ENCODE data around the gene TTLL3. TPM values are rescaled to one million over a fixed set of nuclear protein-coding genes. Genes with fewer than 3 reads are reported as not detected.

TTLL3 gene
- total RNA-seq, 1 donor from 2014 or later, result 13.6 TPM

GRCh38 chr3:9803494-9803893, 6.6 kb upstream of the TTLL3 start:
- peaks cover 6 to 15% (median 11%) of the 10 kb centered on the region in 3 donors for H3K4me1 ChIP-seq (ENCODE audit: control insufficient read depth in 3 of 3, insufficient read depth in 3 of 3, low read length in 3 of 3)
- H3K9ac ChIP-seq (ENCODE audit: low read depth in 1 of 3, low read length in 3 of 3), result peak overlapping the region in 1 of 3 donors; percentile 47
- no peaks in the 10 kb centered on the region for H3K9me3 ChIP-seq (ENCODE audit: control insufficient read depth in 3 of 3, low read length in 3 of 3)
- H3K27ac ChIP-seq (ENCODE audit: low read depth, low read length), result peak overlapping the region; percentile 92
- H3K4me3 ChIP-seq (ENCODE audit: low read length in 3 of 3), result peak overlapping the region in 1 of 3 donors; percentile 12
- H3K36me3 ChIP-seq (ENCODE audit: control insufficient read depth in 3 of 3, insufficient read depth in 3 of 3, low read length in 3 of 3), result peaks cover 58 to 70% (median 69%) of the 10 kb centered on the region in 3 donors
- H3K27me3 ChIP-seq (ENCODE audit: control insufficient read depth in 3 of 3, insufficient read depth in 3 of 3, low read length in 3 of 3), result no peaks in the 10 kb centered on the region

DNA sequence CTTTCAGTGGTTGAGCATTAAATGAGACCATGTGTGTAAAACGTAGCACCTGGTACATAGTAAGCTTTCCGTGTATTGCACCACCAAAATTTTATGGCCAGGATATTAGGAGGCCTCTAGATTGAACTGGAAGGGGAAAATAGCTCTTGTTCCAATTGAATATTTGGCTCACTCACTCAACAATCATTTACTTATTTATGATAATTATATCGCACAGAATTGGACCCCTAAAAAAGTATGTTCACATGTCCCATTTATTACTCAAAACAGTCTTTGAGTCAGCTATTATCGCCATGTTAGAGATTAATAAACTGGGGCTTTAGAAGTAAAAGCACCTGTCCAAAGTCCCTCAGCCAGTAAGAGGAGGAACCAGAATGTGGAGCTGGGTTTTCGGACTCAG, 5.1 kb upstream of the TTLL3 start:
- H3K4me1 ChIP-seq (ENCODE audit: control insufficient read depth in 3 of 3, insufficient read depth in 3 of 3, low read length in 3 of 3), result peaks cover 14 to 26% (median 23%) of the 10 kb centered on the region in 3 donors
- no peak overlapping the region for H3K27ac ChIP-seq (ENCODE audit: low read depth, low read length)
- H3K4me3 ChIP-seq (ENCODE audit: low read length in 3 of 3), result no peak overlapping the region
- no peaks in the 10 kb centered on the region for H3K27me3 ChIP-seq (ENCODE audit: control insufficient read depth in 3 of 3, insufficient read depth in 3 of 3, low read length in 3 of 3)
- no peak overlapping the region for H3K9ac ChIP-seq (ENCODE audit: low read depth in 1 of 3, low read length in 3 of 3)
- H3K9me3 ChIP-seq (ENCODE audit: control insufficient read depth in 3 of 3, low read length in 3 of 3), result no peaks in the 10 kb centered on the region
- peaks cover 52 to 57% (median 56%) of the 10 kb centered on the region in 3 donors for H3K36me3 ChIP-seq (ENCODE audit: control insufficient read depth in 3 of 3, insufficient read depth in 3 of 3, low read length in 3 of 3)

- Histone ChIP-seq H3K27me3 (ENCODE audit: control insufficient read depth in 3 of 3, insufficient read depth in 3 of 3, low read length in 3 of 3) (no peaks in the 10 kb centered on the region), H3K4me1 (ENCODE audit: control insufficient read depth in 3 of 3, insufficient read depth in 3 of 3, low read length in 3 of 3) (peaks cover 21 to 34% (median 31%) of the 10 kb centered on the region in 3 donors), H3K27ac (ENCODE audit: low read depth, low read length) (no peak overlapping the region), H3K4me3 (ENCODE audit: low read length in 3 of 3) (no peak overlapping the region), H3K9me3 (ENCODE audit: control insufficient read depth in 3 of 3, low read length in 3 of 3) (no peaks in the 10 kb centered on the region), H3K9ac (ENCODE audit: low read depth in 1 of 3, low read length in 3 of 3) (no peak overlapping the region), H3K36me3 (ENCODE audit: control insufficient read depth in 3 of 3, insufficient read depth in 3 of 3, low read length in 3 of 3) (peaks cover 41 to 48% (median 46%) of the 10 kb centered on the region in 3 donors)
These were observed 3.9 kb upstream of the TTLL3 start for GRCh38 chr3:9806137-9806536.

- Histone ChIP-seq H3K27me3 (ENCODE audit: control insufficient read depth in 3 of 3, insufficient read depth in 3 of 3, low read length in 3 of 3) (no peaks in the 10 kb centered on the region), H3K4me1 (ENCODE audit: control insufficient read depth in 3 of 3, insufficient read depth in 3 of 3, low read length in 3 of 3) (peaks cover 21 to 34% (median 31%) of the 10 kb centered on the region in 3 donors), H3K36me3 (ENCODE audit: control insufficient read depth in 3 of 3, insufficient read depth in 3 of 3, low read length in 3 of 3) (peaks cover 34 to 44% (median 38%) of the 10 kb centered on the region in 3 donors), H3K9me3 (ENCODE audit: control insufficient read depth in 3 of 3, low read length in 3 of 3) (no peaks in the 10 kb centered on the region), H3K27ac (ENCODE audit: low read depth, low read length) (no peak overlapping the region), H3K4me3 (ENCODE audit: low read length in 3 of 3) (no peak overlapping the region), H3K9ac (ENCODE audit: low read depth in 1 of 3, low read length in 3 of 3) (no peak overlapping the region)
These were observed 3.1 kb upstream of the TTLL3 start for GRCh38 chr3:9806688-9807589.

DNA sequence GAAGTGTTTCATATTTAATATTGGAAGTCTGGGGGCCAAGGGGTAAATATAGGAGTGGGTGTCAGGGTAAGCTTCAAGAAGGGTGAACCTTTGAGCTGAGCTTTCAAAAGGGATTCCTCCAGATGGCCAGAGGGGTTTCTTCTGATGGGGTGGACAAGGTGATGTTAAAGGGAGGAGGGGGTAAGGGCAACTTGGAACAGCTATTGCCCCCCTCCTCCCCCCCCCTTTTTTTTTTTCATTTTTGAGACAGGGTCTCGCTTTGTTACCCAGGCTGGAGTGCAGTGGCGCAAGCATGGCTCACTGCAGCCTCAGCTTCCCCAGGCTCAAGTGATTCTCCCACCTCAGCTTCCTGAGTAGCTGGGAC, 2.1 kb upstream of the TTLL3 start:
- Histone ChIP-seq H3K27ac (ENCODE audit: low read depth, low read length) (no peak overlapping the region), H3K4me1 (ENCODE audit: control insufficient read depth in 3 of 3, insufficient read depth in 3 of 3, low read length in 3 of 3) (peaks cover 21 to 32% (median 29%) of the 10 kb centered on the region in 3 donors), H3K36me3 (ENCODE audit: control insufficient read depth in 3 of 3, insufficient read depth in 3 of 3, low read length in 3 of 3) (peaks cover 32 to 44% (median 38%) of the 10 kb centered on the region in 3 donors)

DNA sequence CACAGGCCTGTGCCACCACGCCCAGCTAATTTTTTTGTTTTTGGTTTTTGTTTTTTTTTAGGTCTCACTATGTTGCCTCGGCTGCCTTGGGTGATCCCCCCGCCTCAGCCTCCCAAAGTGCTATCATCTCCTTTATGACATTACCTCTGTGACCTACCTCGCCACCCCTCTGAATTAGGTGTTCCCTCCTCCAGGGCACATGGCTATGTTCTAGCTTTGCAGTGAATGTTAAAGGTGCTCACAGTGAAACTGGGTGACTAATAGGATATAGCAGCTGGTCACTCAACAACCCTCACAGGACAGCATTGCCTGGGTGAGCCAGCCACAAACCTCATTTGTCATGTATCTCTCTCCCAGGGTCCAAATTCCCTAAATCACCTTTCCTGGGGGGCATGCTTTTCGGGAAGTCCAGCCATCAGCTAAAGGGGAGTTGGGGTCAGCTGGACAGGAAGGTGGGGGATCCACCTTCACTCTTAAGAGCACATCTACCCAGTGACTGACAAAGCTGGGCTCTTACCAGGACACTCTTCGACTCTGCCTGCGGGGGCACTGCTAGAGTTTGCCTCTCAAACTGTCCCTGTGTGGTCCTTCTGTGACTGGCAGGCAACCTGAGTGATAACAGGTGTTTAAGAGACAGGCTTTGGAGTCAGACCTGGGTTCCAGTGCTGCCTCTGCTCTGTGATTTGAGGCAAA, 1.6 kb upstream of the TTLL3 start:
- H3K9me3 ChIP-seq (ENCODE audit: control insufficient read depth in 3 of 3, low read length in 3 of 3), result no peaks in the 10 kb centered on the region
- peak overlapping the region; percentile 85 for H3K27ac ChIP-seq (ENCODE audit: low read depth, low read length)
- peaks cover 17 to 26% (median 25%) of the 10 kb centered on the region in 3 donors for H3K4me1 ChIP-seq (ENCODE audit: control insufficient read depth in 3 of 3, insufficient read depth in 3 of 3, low read length in 3 of 3)
- H3K4me3 ChIP-seq (ENCODE audit: low read length in 3 of 3), result no peak overlapping the region
- no peaks in the 10 kb centered on the region for H3K27me3 ChIP-seq (ENCODE audit: control insufficient read depth in 3 of 3, insufficient read depth in 3 of 3, low read length in 3 of 3)
- H3K36me3 ChIP-seq (ENCODE audit: control insufficient read depth in 3 of 3, insufficient read depth in 3 of 3, low read length in 3 of 3), result peaks cover 30 to 39% (median 37%) of the 10 kb centered on the region in 3 donors
- no peak overlapping the region for H3K9ac ChIP-seq (ENCODE audit: low read depth in 1 of 3, low read length in 3 of 3)

More for the DNA sequence above, 2.1 kb upstream of the TTLL3 start:
- H3K9ac ChIP-seq (ENCODE audit: low read depth in 1 of 3, low read length in 3 of 3), result no peak overlapping the region
- H3K4me3 ChIP-seq (ENCODE audit: low read length in 3 of 3), result no peak overlapping the region
- no peaks in the 10 kb centered on the region for H3K27me3 ChIP-seq (ENCODE audit: control insufficient read depth in 3 of 3, insufficient read depth in 3 of 3, low read length in 3 of 3)
- no peaks in the 10 kb centered on the region for H3K9me3 ChIP-seq (ENCODE audit: control insufficient read depth in 3 of 3, low read length in 3 of 3)

DNA sequence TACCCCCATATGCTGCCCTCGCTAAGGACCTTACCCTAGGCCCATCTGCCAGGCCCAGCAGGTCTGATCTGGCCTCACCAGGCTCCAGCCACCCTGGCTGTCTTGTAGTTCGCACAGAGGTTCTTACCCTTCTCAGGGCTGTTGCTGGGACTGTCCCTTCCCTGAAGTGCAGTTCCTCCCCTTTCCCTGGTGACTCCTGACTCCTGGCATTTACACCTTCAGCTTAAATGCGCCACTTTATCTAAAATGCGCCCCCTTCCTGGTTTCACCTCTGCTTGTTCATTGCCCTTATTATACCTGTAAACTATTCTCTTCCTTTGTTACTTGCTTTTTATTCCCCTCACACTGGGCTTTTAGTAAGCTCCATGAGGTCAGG, 835 bp upstream of the TTLL3 start:
- Histone ChIP-seq H3K27me3 (ENCODE audit: control insufficient read depth in 3 of 3, insufficient read depth in 3 of 3, low read length in 3 of 3) (no peaks in the 10 kb centered on the region), H3K27ac (ENCODE audit: low read depth, low read length) (peak overlapping the region; percentile 85), H3K36me3 (ENCODE audit: control insufficient read depth in 3 of 3, insufficient read depth in 3 of 3, low read length in 3 of 3) (peaks cover 23 to 31% (median 31%) of the 10 kb centered on the region in 3 donors), H3K9ac (ENCODE audit: low read depth in 1 of 3, low read length in 3 of 3) (peak overlapping the region; percentile 73 to 89 (median 81)), H3K9me3 (ENCODE audit: control insufficient read depth in 3 of 3, low read length in 3 of 3) (no peaks in the 10 kb centered on the region), H3K4me1 (ENCODE audit: control insufficient read depth in 3 of 3, insufficient read depth in 3 of 3, low read length in 3 of 3) (peaks cover 15 to 22% (median 21%) of the 10 kb centered on the region in 3 donors), H3K4me3 (ENCODE audit: low read length in 3 of 3) (peak overlapping the region; percentile 75 to 79 (median 76))

GRCh38 chr3:9810433-9810770, 340 bp downstream of the TTLL3 start:
- H3K4me1 ChIP-seq (ENCODE audit: control insufficient read depth in 3 of 3, insufficient read depth in 3 of 3, low read length in 3 of 3), result peaks cover 15 to 22% (median 21%) of the 10 kb centered on the region in 3 donors

GRCh38 chr3:9810846-9811245, 784 bp downstream of the TTLL3 start:
- H3K27ac ChIP-seq (ENCODE audit: low read depth, low read length), result peak overlapping the region; percentile 85
- H3K4me3 ChIP-seq (ENCODE audit: low read length in 3 of 3), result peak overlapping the region; percentile 75 to 79 (median 76)
- peak overlapping the region; percentile 73 to 89 (median 81) for H3K9ac ChIP-seq (ENCODE audit: low read depth in 1 of 3, low read length in 3 of 3)
- no peaks in the 10 kb centered on the region for H3K27me3 ChIP-seq (ENCODE audit: control insufficient read depth in 3 of 3, insufficient read depth in 3 of 3, low read length in 3 of 3)
- peaks cover 8 to 21% (median 20%) of the 10 kb centered on the region in 3 donors for H3K36me3 ChIP-seq (ENCODE audit: control insufficient read depth in 3 of 3, insufficient read depth in 3 of 3, low read length in 3 of 3)
- no peaks in the 10 kb centered on the region for H3K9me3 ChIP-seq (ENCODE audit: control insufficient read depth in 3 of 3, low read length in 3 of 3)
- peaks cover 15 to 22% (median 21%) of the 10 kb centered on the region in 3 donors for H3K4me1 ChIP-seq (ENCODE audit: control insufficient read depth in 3 of 3, insufficient read depth in 3 of 3, low read length in 3 of 3)

More at GRCh38 chr3:9810433-9810770, 340 bp downstream of the TTLL3 start:
- H3K27ac ChIP-seq (ENCODE audit: low read depth, low read length), result peak overlapping the region; percentile 85
- no peaks in the 10 kb centered on the region for H3K9me3 ChIP-seq (ENCODE audit: control insufficient read depth in 3 of 3, low read length in 3 of 3)
- peak overlapping the region; percentile 75 to 79 (median 76) for H3K4me3 ChIP-seq (ENCODE audit: low read length in 3 of 3)
- peak overlapping the region; percentile 73 to 89 (median 81) for H3K9ac ChIP-seq (ENCODE audit: low read depth in 1 of 3, low read length in 3 of 3)
- peaks cover 12 to 21% (median 20%) of the 10 kb centered on the region in 3 donors for H3K36me3 ChIP-seq (ENCODE audit: control insufficient read depth in 3 of 3, insufficient read depth in 3 of 3, low read length in 3 of 3)
- no peaks in the 10 kb centered on the region for H3K27me3 ChIP-seq (ENCODE audit: control insufficient read depth in 3 of 3, insufficient read depth in 3 of 3, low read length in 3 of 3)

Data from skeletal muscle tissue (tissue), 4 donors.